Activated naive CD4-positive, alpha-beta T cell treated with anti-CD3 and anti-CD28 coated beads for 36 hours (primary cell): Measurements from ENCODE around the gene AIPL1. TPM values are rescaled to one million over a fixed set of nuclear protein-coding genes. Genes with fewer than 3 reads are reported as not detected.
A peak's percentile ranks its signal among the peaks of the same experiment; 100 is the strongest.

Experiments
- CTCF ChIA-PET: fragments of 350-600 bp; sonication (Branson Sonifier 250); formaldehyde crosslinking; loops from one replicate; lab custom pipeline; 2021; ENCODE audit warnings: antibody characterized with exemption; lab: Charles Lee
- DNase-seq: peaks from one replicate; pipeline ENCODE4 v3.0.0-alpha.2; 2020
- H3K27ac Mint-ChIP-seq: one replicate; pipeline ENCODE4 v1.8.0; 2021; ENCODE audit warnings: mild to moderate bottlenecking, mixed read lengths
- H3K27me3 Mint-ChIP-seq: one replicate; pipeline ENCODE4 v1.8.0; 2021; ENCODE audit warnings: low read depth, mixed read lengths
- H3K36me3 Mint-ChIP-seq: one replicate; pipeline ENCODE4 v1.8.0; 2021; ENCODE audit warnings: low read depth, mixed read lengths
- H3K4me1 Mint-ChIP-seq: one replicate; pipeline ENCODE4 v1.8.0; 2021; ENCODE audit warnings: low read depth, mixed read lengths
- H3K4me3 Mint-ChIP-seq: one replicate; pipeline ENCODE4 v1.8.0; 2021; ENCODE audit warnings: mild to moderate bottlenecking, moderate library complexity, mixed read lengths
- H3K9me3 Mint-ChIP-seq: one replicate; pipeline ENCODE4 v1.8.0; 2021; ENCODE audit warnings: mixed read lengths
- intact Hi-C: fragments of 100-400 bp; cut with micrococcal nuclease; formaldehyde crosslinking; loops from one replicate; pipeline ENCODE4 v1.15.1; 2023
- total RNA-seq, 2 experiments: library from RNA; stranded (reverse); gene quantifications; one replicate each; pipeline ENCODE4 v1.2.3, GENCODE V29; 2021

Gene AIPL1
- total RNA-seq, 2 experiments from 2014 or later, result not detected

GRCh38 chr17:6454495-6455320 is 19.8 kb upstream of the AIPL1 start:
- no peak for DNase-seq
- Mint-ChIP-seq H3K4me1 (peaks cover 6% of the 10 kb centered on the region), H3K27me3 (no peaks in the 10 kb centered on the region), H3K36me3 (no peaks in the 10 kb centered on the region), H3K9me3 (no peaks in the 10 kb centered on the region), H3K4me3 (no peak overlapping the region), H3K27ac (no peak overlapping the region)
- CTCF ChIA-PET, result interaction anchor here (0.5 kb wide), 1 partner anchor 52 kb away, joined by 3 read pairs; no protein-coding TSS in a partner anchor
- intact Hi-C loops, result no loop called here

GRCh38 chr17:6453279-6454024 is 18.5 kb upstream of the AIPL1 start:
- H3K27ac Mint-ChIP-seq, result no peak overlapping the region

DNA sequence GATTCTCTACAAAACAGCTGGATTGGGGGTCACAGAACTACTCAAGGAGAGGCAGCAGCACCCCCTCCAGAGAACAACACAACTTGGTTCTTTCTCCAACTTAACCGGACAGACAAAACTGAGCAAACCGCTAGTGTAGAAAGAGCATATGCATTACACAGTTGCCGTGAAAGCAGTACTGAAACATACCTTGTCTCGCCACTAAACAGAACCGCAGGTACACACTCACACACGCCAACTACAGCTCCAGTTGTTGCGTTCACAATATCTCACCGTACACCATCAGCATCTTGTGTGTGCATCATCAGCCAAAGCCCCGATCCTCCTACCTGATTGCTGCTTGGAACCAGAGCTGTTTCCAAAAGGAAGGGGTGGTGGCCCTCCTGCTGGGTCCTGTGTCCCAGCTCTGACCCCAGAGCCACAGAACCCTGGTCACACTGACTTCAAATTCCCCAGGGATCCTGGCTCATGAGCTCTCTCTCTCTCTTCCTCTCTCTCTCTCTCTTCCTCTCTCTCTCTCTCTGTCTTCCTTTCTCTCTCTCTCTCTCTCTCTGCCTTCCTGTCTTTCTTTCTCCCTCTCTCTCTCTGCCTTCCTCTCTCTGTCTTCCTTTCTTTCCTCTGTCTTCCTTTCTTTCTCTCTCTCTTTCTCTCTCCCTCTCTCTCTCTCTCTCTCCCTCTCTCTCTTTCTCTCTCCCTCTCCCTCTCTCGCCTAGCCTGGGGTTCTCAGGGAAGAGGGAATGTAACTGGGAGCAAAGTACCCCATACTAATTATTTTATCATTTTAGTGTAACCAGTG is 17.7 kb upstream of the AIPL1 start:
- no peak overlapping the region for H3K4me3 Mint-ChIP-seq

More at GRCh38 chr17:6453279-6454024, 18.5 kb upstream of the AIPL1 start:
- H3K27me3 Mint-ChIP-seq, result no peaks in the 10 kb centered on the region
- CTCF ChIA-PET, result no interaction called here
- DNase-seq, result no peak
- H3K9me3 Mint-ChIP-seq, result no peaks in the 10 kb centered on the region
- H3K4me3 Mint-ChIP-seq, result no peak overlapping the region
- intact Hi-C loops, result no loop called here
- peaks cover 6% of the 10 kb centered on the region for H3K4me1 Mint-ChIP-seq
- no peaks in the 10 kb centered on the region for H3K36me3 Mint-ChIP-seq

GRCh38 chr17:6450926-6451832 is 16.3 kb upstream of the AIPL1 start:
- H3K4me1 Mint-ChIP-seq, result no peaks in the 10 kb centered on the region
- CTCF ChIA-PET, result no interaction called here
- no peak for DNase-seq
- no peaks in the 10 kb centered on the region for H3K27me3 Mint-ChIP-seq
- intact Hi-C loops, result no loop called here
- no peaks in the 10 kb centered on the region for H3K9me3 Mint-ChIP-seq
- H3K36me3 Mint-ChIP-seq, result no peaks in the 10 kb centered on the region
- no peak overlapping the region for H3K27ac Mint-ChIP-seq
- no peak overlapping the region for H3K4me3 Mint-ChIP-seq

More for the DNA sequence above, 17.7 kb upstream of the AIPL1 start:
- no peaks in the 10 kb centered on the region for H3K36me3 Mint-ChIP-seq
- DNase-seq, result no peak
- intact Hi-C loops, result no loop called here
- peaks cover 6% of the 10 kb centered on the region for H3K4me1 Mint-ChIP-seq
- CTCF ChIA-PET, result no interaction called here
- H3K27me3 Mint-ChIP-seq, result no peaks in the 10 kb centered on the region
- H3K27ac Mint-ChIP-seq, result no peak overlapping the region
- no peaks in the 10 kb centered on the region for H3K9me3 Mint-ChIP-seq

GRCh38 chr17:6449307-6449706 is 14.4 kb upstream of the AIPL1 start:
- intact Hi-C loops, result no loop called here
- Mint-ChIP-seq H3K36me3 (no peaks in the 10 kb centered on the region), H3K9me3 (no peaks in the 10 kb centered on the region), H3K4me1 (peaks cover 4% of the 10 kb centered on the region), H3K4me3 (no peak overlapping the region), H3K27me3 (peaks cover 2% of the 10 kb centered on the region), H3K27ac (no peak overlapping the region)
- CTCF ChIA-PET, result interaction anchor here (0.8 to 1.1 kb wide), 2 partner anchors 13 to 26 kb away, joined by 3 read pairs; no protein-coding TSS in a partner anchor
- DNase-seq, result no peak

DNA sequence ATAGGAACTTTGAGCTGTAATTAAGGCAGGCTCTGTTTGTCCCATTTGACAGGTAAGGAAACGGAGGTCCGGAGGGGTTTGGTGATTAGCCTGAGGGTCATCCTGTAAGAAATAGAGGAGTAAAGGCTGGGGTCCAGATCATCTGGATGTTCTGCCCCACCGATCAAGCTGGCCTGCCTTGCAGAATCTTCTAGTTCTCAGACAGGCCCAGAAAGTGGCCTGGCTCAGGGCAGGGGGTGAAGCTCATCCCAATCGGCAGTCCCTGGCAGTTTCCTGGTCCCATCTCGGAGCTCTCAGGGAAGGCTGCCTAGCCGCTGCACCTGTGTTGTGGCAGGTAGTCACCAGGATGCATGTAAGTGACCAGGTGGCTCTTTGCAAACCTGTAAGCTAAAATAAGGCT is 13.6 kb upstream of the AIPL1 start:
- no peak for DNase-seq
- Mint-ChIP-seq H3K9me3 (no peaks in the 10 kb centered on the region), H3K4me1 (peaks cover 9% of the 10 kb centered on the region), H3K27me3 (peaks cover 3% of the 10 kb centered on the region), H3K27ac (no peak overlapping the region), H3K36me3 (no peaks in the 10 kb centered on the region), H3K4me3 (no peak overlapping the region)
- intact Hi-C loops, result no loop called here
- CTCF ChIA-PET, result interaction anchor here (0.5 to 1.1 kb wide), 2 partner anchors 27 to 29 kb away, joined by 3 to 4 read pairs; no protein-coding TSS in a partner anchor

DNA sequence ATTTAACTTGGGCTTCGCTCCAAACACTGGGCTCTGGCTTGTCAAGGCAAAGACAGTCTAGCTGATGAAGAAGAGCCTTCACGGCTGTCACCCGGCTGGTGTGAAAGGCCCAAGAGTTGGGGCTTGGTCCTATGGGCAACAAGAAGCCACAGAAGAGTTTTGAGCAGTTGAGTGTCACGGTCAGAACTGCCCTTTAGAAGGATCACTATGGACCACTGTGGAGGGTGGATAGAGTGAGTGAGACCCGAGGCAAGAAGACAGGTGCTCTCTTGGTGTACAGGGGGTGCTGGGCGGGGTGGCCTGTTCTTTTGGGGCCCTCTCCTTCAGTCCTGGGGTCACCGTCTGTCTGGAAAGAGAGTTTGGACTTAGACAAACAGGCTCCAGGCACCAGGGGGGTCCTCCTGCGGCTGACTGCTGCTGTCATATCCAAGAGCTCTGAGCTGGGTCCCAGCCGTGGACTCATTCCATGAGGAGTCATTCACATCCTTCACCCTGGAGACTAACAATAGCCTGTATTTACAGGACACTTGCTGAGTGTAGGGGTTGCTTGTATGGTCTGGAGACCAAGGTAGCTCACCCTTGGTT is 11.7 kb upstream of the AIPL1 start:
- Mint-ChIP-seq H3K4me1 (peaks cover 11% of the 10 kb centered on the region), H3K36me3 (no peaks in the 10 kb centered on the region), H3K27me3 (peaks cover 3% of the 10 kb centered on the region), H3K9me3 (no peaks in the 10 kb centered on the region), H3K4me3 (no peak overlapping the region), H3K27ac (no peak overlapping the region)
- intact Hi-C loops, result no loop called here
- DNase-seq, result no peak
- CTCF ChIA-PET, result interaction anchor here (1.5 kb wide), 1 partner anchor 27 kb away, joined by 3 read pairs; no protein-coding TSS in a partner anchor

DNA sequence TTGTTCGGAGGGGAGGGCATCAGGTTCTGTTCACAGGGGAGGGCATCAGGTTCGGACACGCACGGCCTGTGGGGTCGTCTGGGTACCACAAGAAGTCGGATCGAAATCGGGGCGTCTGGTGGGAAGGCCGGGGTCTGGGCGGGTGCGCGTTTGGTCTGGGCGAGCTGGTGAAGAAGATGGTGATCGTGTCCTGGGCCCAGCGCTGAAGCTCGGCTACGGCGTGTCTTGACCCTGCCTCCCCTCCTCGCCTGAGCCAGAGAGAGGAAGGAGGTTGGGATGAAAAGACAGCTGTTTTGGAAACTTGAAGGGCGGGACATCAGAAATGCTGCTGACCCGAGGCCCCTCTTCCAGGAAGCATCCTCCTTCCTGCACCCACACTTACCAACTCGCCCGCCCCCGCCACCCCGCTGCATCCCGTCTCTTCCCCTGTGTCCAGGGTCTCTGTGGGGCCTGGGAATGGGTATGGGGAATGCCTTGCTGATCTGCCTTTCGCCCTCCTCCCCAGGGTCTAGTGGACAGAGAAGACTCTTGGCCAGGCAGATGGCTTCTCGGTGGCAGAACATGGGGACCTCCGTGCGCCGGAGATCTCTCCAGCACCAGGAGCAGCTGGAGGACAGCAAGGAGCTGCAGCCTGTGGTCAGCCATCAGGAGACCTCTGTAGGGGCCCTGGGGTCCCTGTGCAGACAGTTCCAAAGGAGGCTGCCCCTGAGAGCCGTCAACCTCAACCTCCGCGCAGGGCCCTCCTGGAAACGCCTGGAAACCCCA is 9.8 kb upstream of the AIPL1 start:
- CTCF ChIA-PET, result no interaction called here
- H3K27me3 Mint-ChIP-seq, result peaks cover 3% of the 10 kb centered on the region
- H3K36me3 Mint-ChIP-seq, result no peaks in the 10 kb centered on the region
- DNase-seq, result no peak
- no peaks in the 10 kb centered on the region for H3K9me3 Mint-ChIP-seq
- H3K27ac Mint-ChIP-seq, result peak overlapping the region; percentile 28
- intact Hi-C loops, result loop anchor here (5.0 kb wide), 1 partner anchor 568 kb away; the partner anchor contains the start of gene RNASEK
- peaks cover 11% of the 10 kb centered on the region for H3K4me1 Mint-ChIP-seq
- H3K4me3 Mint-ChIP-seq, result peak overlapping the region; percentile 97

DNA sequence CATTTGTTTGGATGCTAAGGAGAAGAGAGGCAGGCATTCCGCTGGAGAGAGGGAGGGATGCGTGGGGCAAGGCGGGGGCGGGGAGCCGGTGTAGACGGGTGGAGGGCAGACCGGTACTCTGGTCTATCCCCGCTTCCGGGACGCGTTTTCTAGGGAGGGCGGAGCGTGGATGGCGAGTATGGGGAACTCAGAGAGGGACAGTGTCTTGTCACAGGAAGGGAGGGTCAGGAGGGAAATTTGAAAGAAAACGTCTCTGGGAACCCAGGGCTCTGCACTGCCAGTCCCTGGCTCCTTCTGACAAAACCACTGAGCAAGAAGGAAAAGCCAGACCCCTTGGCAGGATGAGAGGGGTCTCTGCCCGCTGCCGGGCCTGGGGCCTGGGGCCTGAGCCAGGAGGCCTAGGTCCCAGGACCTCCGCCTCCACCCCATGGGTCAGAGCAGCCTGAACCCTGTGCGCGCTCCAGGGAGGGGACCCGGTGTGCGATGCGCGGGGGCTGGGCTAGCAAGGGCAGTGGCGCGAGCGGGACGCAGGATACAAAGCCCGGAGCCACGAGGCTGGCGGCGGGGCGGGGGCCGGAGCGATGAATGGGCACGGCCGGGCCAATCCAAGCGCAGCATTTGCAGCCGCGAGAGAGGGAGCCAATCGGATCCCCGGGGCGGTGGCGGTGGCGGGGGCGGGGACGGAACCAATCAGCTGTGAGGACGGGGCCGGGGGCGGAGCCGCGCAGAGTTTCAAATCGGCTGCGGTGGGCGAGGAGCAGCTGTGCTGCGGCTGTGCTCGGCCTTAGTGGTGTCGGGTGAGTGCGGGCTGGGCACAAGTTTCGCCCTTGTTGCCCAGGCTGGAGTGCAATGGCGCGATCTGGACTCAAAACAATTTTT is 9.0 kb upstream of the AIPL1 start, which contains the start of gene PIMREG:
Gene PIMREG, plus strand, starts transcription at position 764 of the 879 bp plus-strand sequence. CDS start 656 bp downstream, outside the sequence.
- peak; percentile 98 for DNase-seq
- intact Hi-C loops, result loop anchor here (2.0 to 5.0 kb wide), 2 partner anchors 568 to 859 kb away; partner anchors contain the start of genes NLRP1 and RNASEK

More for the DNA sequence above, 9.0 kb upstream of the AIPL1 start, which contains the start of gene PIMREG:
- H3K4me1 Mint-ChIP-seq, result peaks cover 11% of the 10 kb centered on the region
- no peaks in the 10 kb centered on the region for H3K9me3 Mint-ChIP-seq
- H3K27me3 Mint-ChIP-seq, result peaks cover 5% of the 10 kb centered on the region
- peak within 1 kb of the TSS; percentile 92 for H3K27ac Mint-ChIP-seq
- CTCF ChIA-PET, result interaction anchor here (3.0 kb wide), 1 partner anchor 29 kb away, joined by 10 read pairs; no protein-coding TSS in a partner anchor
- H3K36me3 Mint-ChIP-seq, result no peaks in the 10 kb centered on the region
- peak within 1 kb of the TSS; percentile 97 for H3K4me3 Mint-ChIP-seq
